Measurements from ENCODE around the gene LSM6. TPM values are rescaled to one million over a fixed set of nuclear protein-coding genes. Genes with fewer than 3 reads are reported as not detected.

LSM6 gene
- total RNA-seq, 1 experiment from 2014 or later = 76.3 TPM

- Histone ChIP-seq H3K79me2 (ENCODE audit: low read length) (no peaks in the 10 kb centered on the region), H3K36me3 (ENCODE audit: low read depth, low read length) (no peaks in the 10 kb centered on the region), H3K27me3 (ENCODE audit: low read length) (no peaks in the 10 kb centered on the region), H3K4me2 (ENCODE audit: low read length) (peak overlapping the region; percentile 97), H2AFZ (ENCODE audit: low read length) (peak overlapping the region; percentile 96), H3K9me3 (ENCODE audit: low read length) (no peaks in the 10 kb centered on the region), H3K9me2 (replicated peaks; ENCODE audit: low read length) (no peaks in the 10 kb centered on the region), H3K27ac (ENCODE audit: low read length) (no peak overlapping the region), H3K4me1 (ENCODE audit: insufficient read depth, low read length) (peaks cover 9% of the 10 kb centered on the region), H3K9ac (ENCODE audit: low read length) (peak overlapping the region; percentile 58), H3F3A (ENCODE audit: low read length, unreplicated experiment) (no peaks in the 10 kb centered on the region), H3K4me3 (ENCODE audit: low read length) (peak overlapping the region; percentile 73), H4K20me1 (ENCODE audit: low read length) (no peaks in the 10 kb centered on the region)
- BruUV-seq (replicated peaks) = no TSS peak
- POLR2A ChIA-PET (ENCODE audit: unreplicated experiment) = no interaction called here
- intact Hi-C loops (cut with micrococcal nuclease) = no loop called here
- ATAC-seq = peak; percentile 95
- CTCF ChIA-PET = no interaction called here
- peak; percentile 88 for DNase-seq
- TF ChIP-seq CTCF (conservative IDR thresholded peaks at IDR 0.05; ENCODE audit: low read depth, low read length) = no peak
- no peak for TF ChIP-seq EZH2phosphoT487 (IDR thresholded peaks at IDR 0.05; ENCODE audit: borderline replicate concordance, low read length)
- TF ChIP-seq EZH2 (IDR thresholded peaks at IDR 0.05; ENCODE audit: low read length, unreplicated experiment) = no peak
These were observed 46.8 kb downstream of the LSM6 start for GRCh38 chr4:146222313-146222712.

GRCh38 chr4:146224326-146224966 lies 48.9 kb downstream of the LSM6 start:
- H2AFZ ChIP-seq (ENCODE audit: low read length) = no peak overlapping the region

More at GRCh38 chr4:146224326-146224966, 48.9 kb downstream of the LSM6 start:
- H3K4me3 ChIP-seq (ENCODE audit: low read length) = no peak overlapping the region
- intact Hi-C loops (cut with micrococcal nuclease) = no loop called here
- H3K36me3 ChIP-seq (ENCODE audit: low read depth, low read length) = no peaks in the 10 kb centered on the region
- H3K27me3 ChIP-seq (ENCODE audit: low read length) = no peaks in the 10 kb centered on the region
- ATAC-seq (no peak), DNase-seq (peak; percentile 7)
- no peaks in the 10 kb centered on the region for H4K20me1 ChIP-seq (ENCODE audit: low read length)
- no peak overlapping the region for H3K9ac ChIP-seq (ENCODE audit: low read length)
- H3K79me2 ChIP-seq (ENCODE audit: low read length) = no peaks in the 10 kb centered on the region
- H3K9me2 ChIP-seq (replicated peaks; ENCODE audit: low read length) = no peaks in the 10 kb centered on the region
- no peak overlapping the region for H3K4me2 ChIP-seq (ENCODE audit: low read length)
- H3F3A ChIP-seq (ENCODE audit: low read length, unreplicated experiment) = no peaks in the 10 kb centered on the region
- no peaks in the 10 kb centered on the region for H3K9me3 ChIP-seq (ENCODE audit: low read length)
- peaks cover 9% of the 10 kb centered on the region for H3K4me1 ChIP-seq (ENCODE audit: insufficient read depth, low read length)
- POLR2A ChIA-PET (ENCODE audit: unreplicated experiment) = no interaction called here
- no peak for TF ChIP-seq EZH2 (IDR thresholded peaks at IDR 0.05; ENCODE audit: low read length, unreplicated experiment)
- no peak for TF ChIP-seq CTCF (conservative IDR thresholded peaks at IDR 0.05; ENCODE audit: low read depth, low read length)
- TF ChIP-seq EZH2phosphoT487 (IDR thresholded peaks at IDR 0.05; ENCODE audit: borderline replicate concordance, low read length) = no peak
- no TSS peak for BruUV-seq (replicated peaks)
- H3K27ac ChIP-seq (ENCODE audit: low read length) = no peak overlapping the region
- CTCF ChIA-PET = no interaction called here
